GM18951 (cell line): ENCODE data around the gene PALLD.

Experiments
- POLR2A ChIP-seq: IDR thresholded peaks from 4 replicates; pipeline ENCODE4 v1.6.1; 2011; ENCODE audit warnings: mild to moderate bottlenecking; ENCODE audit not compliant: insufficient read length, insufficient read depth; ENCODE audit errors: extremely low read depth
- in situ Hi-C: fragments of 300-500 bp; cut with MboI; formaldehyde crosslinking; loops from one replicate; pipeline ENCODE4 v1.12.0; 2022; ENCODE audit warnings: low sequenced_read_pairs, mixed read lengths, inconsistent platforms; ENCODE audit not compliant: unreplicated experiment

PALLD gene

DNA sequence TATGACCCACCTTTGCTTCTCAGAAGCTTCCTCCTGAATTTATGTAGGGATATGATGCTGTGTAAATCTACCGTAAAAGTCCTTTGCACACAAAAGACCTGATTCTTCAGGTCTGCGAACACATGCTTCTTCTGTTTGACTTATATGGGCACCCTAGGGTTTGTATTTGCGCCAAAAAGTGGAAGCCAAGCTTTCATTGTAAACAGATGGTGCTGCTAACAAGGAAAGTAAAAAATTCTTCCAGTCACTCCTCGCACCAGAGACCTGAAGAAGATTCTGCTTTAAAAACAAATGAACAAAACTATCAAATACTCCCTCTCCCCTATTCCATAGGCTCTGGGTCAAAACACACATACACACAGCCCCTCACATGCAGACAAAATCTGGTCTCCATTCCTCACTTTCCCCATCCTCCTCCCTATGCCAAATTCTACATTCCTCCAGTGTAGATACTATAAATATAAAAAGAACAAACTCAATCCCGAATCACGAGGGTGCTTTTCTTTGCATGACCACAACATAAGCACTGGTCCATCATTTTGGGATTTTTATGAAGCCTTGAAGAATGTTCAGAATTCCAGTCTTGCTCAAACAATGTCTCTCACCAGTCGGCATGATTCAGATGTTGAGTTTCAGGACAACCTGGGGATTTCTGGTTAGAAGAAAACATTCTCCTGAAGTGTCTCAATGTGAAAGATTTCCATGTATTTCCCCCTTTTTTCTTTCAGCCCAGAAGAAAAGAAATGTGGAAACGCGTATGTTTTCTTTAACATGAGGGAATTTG, 125.1 kb downstream of the PALLD start:
- in situ Hi-C loops = no loop called here
- no peak for TF ChIP-seq POLR2A

DNA sequence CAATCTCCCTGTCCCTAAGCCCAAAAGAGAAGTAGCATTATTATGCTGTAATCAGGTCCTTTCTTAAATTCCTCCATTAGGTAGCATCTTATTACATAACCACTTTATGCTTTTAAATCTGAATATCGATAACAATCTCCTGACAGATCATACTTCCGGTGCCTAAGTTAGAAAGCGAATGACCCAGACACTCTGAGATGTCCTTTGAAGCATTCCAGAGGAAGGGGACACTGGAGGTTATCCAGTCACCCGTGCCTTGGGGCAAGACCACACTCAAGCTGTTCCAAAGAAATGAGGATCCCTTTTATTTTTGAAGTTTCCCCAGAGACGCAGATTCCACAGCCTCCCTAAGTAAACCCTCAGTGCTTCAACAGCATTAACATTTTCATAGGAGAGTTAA, 125.7 kb downstream of the PALLD start:
- TF ChIP-seq POLR2A = no peak
- in situ Hi-C loops = no loop called here

DNA sequence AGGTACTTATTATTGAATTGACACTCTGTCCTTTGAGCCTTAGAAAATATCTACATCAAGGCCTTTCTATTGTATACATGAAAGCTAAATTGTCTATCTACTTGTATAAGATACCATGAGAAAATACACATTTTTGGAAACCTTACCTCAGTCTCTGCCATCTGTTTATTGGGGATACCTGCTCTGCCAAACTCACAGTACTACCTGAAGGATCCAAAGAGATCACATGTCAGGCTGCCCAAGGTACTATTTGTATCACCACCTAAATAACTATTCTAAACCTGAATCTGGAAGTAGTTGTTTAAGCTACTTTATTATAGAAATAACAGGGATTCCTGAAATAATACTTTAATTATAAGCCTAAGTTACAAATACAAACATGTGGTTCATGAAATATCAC, 126.2 kb downstream of the PALLD start:
- TF ChIP-seq POLR2A = no peak
- in situ Hi-C loops = no loop called here

DNA sequence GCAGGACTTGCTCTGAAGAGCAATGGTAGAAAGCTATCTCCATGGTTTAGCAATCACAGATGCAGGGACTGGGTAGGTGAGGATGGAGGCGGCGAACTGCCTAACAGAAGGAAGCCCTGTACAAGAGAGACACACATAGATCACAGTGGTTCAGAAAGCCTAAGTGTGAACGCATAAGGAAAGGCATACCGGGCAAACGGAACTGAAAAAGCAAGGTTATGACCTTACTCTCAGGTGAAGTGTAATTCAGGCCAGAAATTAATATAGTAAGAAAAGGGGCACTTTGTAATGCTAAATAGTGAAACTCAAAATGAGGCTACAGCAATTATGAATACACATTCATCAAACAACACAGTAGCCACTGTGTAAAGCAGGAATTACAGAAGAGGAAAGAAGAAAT, 126.6 kb downstream of the PALLD start:
- TF ChIP-seq POLR2A = no peak

GRCh38 chr4:168628251-168628650, 131.4 kb downstream of the PALLD start:
- in situ Hi-C loops = no loop called here
- no peak for TF ChIP-seq POLR2A

More for the DNA sequence above, 126.6 kb downstream of the PALLD start:
- in situ Hi-C loops = no loop called here

GRCh38 chr4:168629566-168629965, 132.7 kb downstream of the PALLD start:
- TF ChIP-seq POLR2A = no peak
- in situ Hi-C loops = no loop called here

DNA sequence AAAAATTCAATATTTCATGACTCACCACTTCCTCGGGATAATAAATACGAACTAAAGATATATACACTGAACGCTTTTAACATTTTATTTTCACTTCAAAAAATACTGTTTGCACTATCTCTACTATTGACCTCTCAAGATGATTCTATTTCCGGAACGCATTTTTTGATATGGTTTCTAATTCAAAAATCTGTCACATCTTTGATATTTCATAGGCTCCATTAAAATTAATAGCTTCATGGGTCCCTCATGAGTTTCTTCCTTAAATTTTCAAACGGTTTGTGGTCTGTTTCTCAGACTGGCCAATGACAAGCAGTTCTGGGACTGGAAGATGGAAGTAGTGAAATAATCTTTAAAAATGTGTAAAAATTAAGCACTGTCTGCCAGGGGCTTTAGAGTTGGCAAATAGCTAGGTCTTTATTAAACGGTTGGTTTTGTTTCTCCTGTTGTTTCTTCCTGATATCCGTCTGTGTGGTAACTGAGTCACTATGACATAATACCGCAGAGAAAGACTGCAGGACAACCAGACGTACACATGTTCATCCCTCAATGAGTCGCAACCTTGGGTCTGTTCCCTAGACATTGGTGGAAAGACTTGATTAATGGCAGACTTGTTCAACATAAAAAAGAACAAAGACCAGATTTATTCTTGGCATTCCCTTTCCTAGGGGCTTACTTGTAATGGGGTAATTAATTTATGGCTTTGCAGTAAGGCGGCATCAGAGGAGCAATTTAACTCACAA, 133.8 kb downstream of the PALLD start:
- no peak for TF ChIP-seq POLR2A
- in situ Hi-C loops = no loop called here

- no peak for TF ChIP-seq POLR2A
- in situ Hi-C loops = no loop called here
These were observed 134.7 kb downstream of the PALLD start for GRCh38 chr4:168631241-168632162.

GRCh38 chr4:168632301-168632725, 135.5 kb downstream of the PALLD start:
- in situ Hi-C loops = no loop called here
- TF ChIP-seq POLR2A = no peak

GRCh38 chr4:168633064-168633463, 136.2 kb downstream of the PALLD start:
- TF ChIP-seq POLR2A = no peak
- in situ Hi-C loops = no loop called here

- TF ChIP-seq POLR2A = no peak
- in situ Hi-C loops = no loop called here
These were observed 136.6 kb downstream of the PALLD start for GRCh38 chr4:168633496-168633895.

- in situ Hi-C loops = no loop called here
- TF ChIP-seq POLR2A = no peak
These were observed 137.5 kb downstream of the PALLD start for GRCh38 chr4:168634276-168634802.

GRCh38 chr4:168636040-168636439, 139.2 kb downstream of the PALLD start:
- no peak for TF ChIP-seq POLR2A
- in situ Hi-C loops = no loop called here
